HG03439 (cell line): ENCODE data around the gene FAM229A.

ENCODE experiments used
- ATAC-seq: cut with Tn5 transposase; IDR thresholded peaks from one replicate; pipeline ENCODE4 v1.9.1; 2021; ENCODE audit warnings: mild to moderate bottlenecking, moderate library complexity; ENCODE audit not compliant: unreplicated experiment

The FAM229A gene

GRCh38 chr1:32350785-32351398 lies 11.4 kb downstream of the FAM229A start:
- peak; percentile 45 for ATAC-seq

DNA sequence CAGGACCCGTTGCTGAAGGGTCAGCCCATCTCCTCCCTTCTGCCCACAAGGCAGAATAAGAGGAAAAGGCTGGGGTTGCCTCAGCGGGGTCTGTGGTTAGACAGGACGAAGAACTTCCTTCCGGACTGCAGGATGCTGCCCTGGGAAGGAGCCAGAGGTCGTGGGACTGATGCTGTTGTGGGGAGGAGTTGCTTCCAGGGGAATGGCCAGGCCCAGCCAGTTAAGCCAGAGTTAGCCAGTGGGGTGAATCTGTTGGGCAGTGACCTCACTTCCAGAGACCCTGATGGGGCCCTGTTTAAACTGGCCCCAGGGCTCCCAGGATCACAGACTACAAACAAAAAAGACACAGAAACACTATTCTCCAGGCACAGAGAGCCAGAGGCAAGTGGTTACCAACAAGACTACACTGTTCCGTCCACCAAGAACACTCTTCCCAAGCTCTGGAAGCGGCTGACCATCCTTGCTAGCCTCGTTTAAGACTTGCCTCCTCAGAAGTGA lies 13.0 kb downstream of the FAM229A start:
- ATAC-seq: no peak

GRCh38 chr1:32346532-32347157 lies 15.6 kb downstream of the FAM229A start:
- no peak for ATAC-seq

DNA sequence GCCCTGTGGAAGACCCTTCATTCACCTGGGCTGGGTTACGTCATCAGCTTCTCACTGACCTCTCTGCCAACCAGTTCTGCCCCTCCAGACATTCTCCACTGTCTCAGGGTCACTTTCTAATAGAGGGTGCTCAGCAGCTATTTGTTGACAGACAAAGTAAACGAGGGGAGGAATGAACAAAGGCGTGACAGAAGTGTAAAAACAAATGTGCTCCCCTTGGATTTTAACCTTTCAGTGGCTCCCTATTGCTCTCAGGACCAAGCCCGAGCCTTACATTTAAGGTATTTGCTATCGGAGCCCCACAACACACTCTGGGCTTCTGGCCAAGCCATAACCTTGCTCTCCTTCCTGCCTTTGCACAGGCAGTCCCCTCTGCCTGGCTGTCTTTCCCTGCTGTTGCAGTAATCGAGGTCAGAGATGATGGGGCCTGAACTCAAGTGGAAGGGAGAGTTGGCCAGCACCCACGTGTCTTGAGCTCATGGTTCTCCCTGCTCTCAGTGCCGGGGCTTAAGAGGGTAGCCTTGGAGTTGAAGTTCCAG lies 16.9 kb downstream of the FAM229A start:
- ATAC-seq: no peak

DNA sequence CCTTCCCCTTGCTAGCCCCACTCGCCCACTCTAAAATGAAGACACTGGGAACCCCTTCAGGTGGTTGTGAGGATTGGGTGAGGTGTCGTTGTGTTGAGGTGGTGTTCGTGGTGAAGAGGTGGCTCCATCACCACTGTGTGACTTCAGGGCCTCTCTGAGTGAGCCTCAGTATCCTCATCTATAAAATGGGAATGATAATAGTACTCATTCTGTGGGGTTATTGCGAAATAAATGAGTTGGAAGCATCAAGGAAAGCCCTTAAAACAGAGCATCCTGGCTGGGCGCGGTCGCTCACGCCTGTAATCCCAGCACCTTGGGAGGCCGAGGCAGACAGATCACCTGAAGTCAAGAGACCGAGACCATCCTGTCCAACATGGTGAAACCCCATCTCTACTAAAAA lies 19.6 kb downstream of the FAM229A start:
- ATAC-seq: no peak

GRCh38 chr1:32341971-32342370 lies 20.3 kb downstream of the FAM229A start:
- no peak for ATAC-seq

- no peak for ATAC-seq
Observed at GRCh38 chr1:32341186-32341757, 21.0 kb downstream of the FAM229A start.

- no peak for ATAC-seq
Observed at GRCh38 chr1:32339363-32339978, 22.8 kb downstream of the FAM229A start.

GRCh38 chr1:32338637-32339145 lies 23.6 kb downstream of the FAM229A start:
- ATAC-seq: no peak

DNA sequence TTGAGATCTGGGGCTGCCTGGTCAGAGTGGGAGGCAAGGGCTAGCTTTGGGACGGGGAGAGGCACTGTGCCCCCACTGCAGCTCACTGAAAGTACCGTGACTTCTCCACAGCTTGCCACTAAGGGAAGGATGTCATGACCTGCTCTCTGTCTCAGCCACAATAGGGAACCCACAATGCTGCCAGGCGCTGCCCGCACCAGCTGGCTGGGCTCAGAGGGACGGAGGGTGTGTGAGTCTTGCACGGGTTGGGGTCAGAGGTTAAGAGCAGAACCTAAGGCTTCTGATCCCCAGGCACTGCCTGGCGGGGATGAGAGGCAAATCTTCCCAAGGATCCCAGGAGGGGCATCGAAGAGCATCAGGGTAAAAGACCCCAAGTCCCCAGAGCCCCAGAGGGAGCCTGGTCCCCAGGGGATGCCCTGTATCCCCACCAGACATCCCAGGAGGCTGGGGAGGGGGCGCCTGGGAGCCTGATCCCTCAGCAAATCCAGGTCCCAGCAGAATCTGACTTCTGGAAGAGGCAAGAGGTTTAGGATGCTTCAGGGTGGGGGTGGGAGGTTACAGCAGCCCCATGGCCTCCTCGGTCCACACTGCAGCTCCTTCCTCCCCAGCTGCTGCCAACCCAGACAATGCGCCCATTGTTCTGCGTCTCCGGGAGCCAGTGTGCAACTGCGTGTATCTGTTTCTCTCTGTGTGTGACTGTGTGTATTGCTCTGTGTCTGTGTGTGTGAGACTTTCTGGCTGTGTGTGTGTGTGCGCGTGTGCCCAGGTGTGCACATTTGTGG lies 24.2 kb downstream of the FAM229A start:
- no peak for ATAC-seq

GRCh38 chr1:32336963-32337675 lies 25.2 kb downstream of the FAM229A start:
- ATAC-seq: no peak

- no peak for ATAC-seq
Observed at GRCh38 chr1:32336591-32336932, 25.7 kb downstream of the FAM229A start.

GRCh38 chr1:32335790-32336590 lies 26.3 kb downstream of the FAM229A start, which contains the start of gene MARCKSL1:
MARCKSL1 (minus strand) TSS chr1:32336233; CDS start chr1:32336033, 200 bp downstream.
- ATAC-seq: peak; percentile 40

DNA sequence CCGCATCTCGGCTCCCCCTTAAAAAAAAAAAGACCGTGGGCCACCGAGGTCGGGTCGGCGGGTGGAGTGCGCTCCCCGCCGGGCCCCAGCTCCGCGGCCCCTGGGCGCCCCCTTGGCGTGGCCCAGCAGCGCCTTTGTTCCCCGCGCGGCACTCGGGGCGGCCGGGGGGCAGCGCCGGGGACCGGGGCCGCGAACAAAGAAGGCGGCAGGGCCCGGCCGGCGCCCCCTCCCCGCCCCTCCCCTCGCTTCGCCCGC lies 26.8 kb downstream of the FAM229A start:
- ATAC-seq: no peak

GRCh38 chr1:32334864-32335534 lies 27.3 kb downstream of the FAM229A start:
- no peak for ATAC-seq

DNA sequence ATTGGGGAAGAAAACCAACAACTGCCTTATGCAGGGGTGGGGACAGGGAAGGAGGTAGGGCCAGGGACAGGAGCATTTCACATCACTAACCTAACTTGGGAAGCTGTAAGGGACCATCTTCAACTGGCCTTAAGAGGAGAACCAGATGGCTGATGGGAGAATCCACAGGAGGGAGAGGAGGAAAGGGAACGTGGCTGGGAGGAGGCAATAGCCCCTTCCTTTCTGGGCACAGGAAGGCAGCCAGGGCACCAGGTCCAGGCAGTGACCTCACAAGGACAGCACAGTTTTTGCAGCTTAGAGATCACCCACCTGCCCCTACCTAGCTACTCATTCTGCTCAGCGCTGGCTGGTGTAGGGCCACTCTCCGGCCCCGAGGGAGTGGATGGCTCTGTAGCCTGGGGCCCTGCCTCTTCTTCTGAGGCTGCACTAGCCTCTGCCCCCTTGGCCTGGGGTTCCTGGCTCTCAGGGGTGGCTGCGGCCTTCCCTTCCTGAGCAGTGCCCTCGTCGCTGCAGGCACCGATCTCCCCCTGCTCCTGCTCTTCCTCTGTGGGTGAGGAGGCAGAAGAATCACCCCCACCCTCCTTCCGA lies 27.9 kb downstream of the FAM229A start:
- no peak for ATAC-seq

GRCh38 chr1:32333251-32333963 lies 28.9 kb downstream of the FAM229A start:
- ATAC-seq: no peak
